GM23338 (cell line): Measurements from ENCODE around the gene ATF3. TPM values are rescaled to one million over a fixed set of nuclear protein-coding genes. Genes with fewer than 3 reads are reported as not detected.

ENCODE experiments used
- ATAC-seq: fragments of 200-7000 bp; cut with Tn5 transposase; 3 replicates; pipeline ENCODE4 v1.9.1; 2020
- DNase-seq: peaks from one replicate; pipeline ENCODE4 v3.0.0-alpha.2; 2015; ENCODE audit warnings: low spot score
- H2AFZ ChIP-seq: fragments of 200-600 bp; sonication (generic); 2 replicates; pipeline ENCODE4 v1.8.0; 2016; ENCODE audit warnings: antibody characterized with exemption, mild to moderate bottlenecking, moderate library complexity
- H3F3A ChIP-seq: fragments of 200-600 bp; sonication (generic); replicated peaks from 2 replicates; pipeline ENCODE4 v1.8.0; 2017; ENCODE audit warnings: antibody characterized with exemption, mixed run types, low read depth
- H3K27ac ChIP-seq: fragments of 200-600 bp; sonication (generic); 2 replicates; pipeline ENCODE4 v1.6.1; 2016; ENCODE audit warnings: low read depth
- H3K27me3 ChIP-seq: fragments of 200-600 bp; sonication (generic); 2 replicates; pipeline ENCODE4 v1.8.0; 2016; ENCODE audit warnings: mild to moderate bottlenecking, mixed run types, moderate library complexity; ENCODE audit not compliant: insufficient read depth
- H3K36me3 ChIP-seq: fragments of 200-600 bp; sonication (generic); 2 replicates; pipeline ENCODE4 v1.8.0; 2016; ENCODE audit warnings: mild to moderate bottlenecking; ENCODE audit not compliant: insufficient read depth
- H3K4me1 ChIP-seq: fragments of 200-600 bp; sonication (generic); 2 replicates; pipeline ENCODE4 v1.8.0; 2016; ENCODE audit warnings: mild to moderate bottlenecking, moderate library complexity; ENCODE audit not compliant: insufficient read depth
- H3K4me2 ChIP-seq: fragments of 200-600 bp; sonication (generic); 2 replicates; pipeline ENCODE4 v1.7.1; 2017; ENCODE audit warnings: mixed run types
- H3K4me3 ChIP-seq: fragments of 200-600 bp; sonication (generic); 2 replicates; pipeline ENCODE4 v1.6.1; 2016; ENCODE audit warnings: mixed run types
- H3K79me2 ChIP-seq: fragments of 200-600 bp; sonication (generic); replicated peaks from 2 replicates; pipeline ENCODE4 v1.8.0; 2017; ENCODE audit warnings: mild to moderate bottlenecking; ENCODE audit not compliant: insufficient read depth
- H3K9me2 ChIP-seq: fragments of 200-600 bp; sonication (generic); 2 replicates; pipeline ENCODE4 v1.8.0; 2017; ENCODE audit not compliant: insufficient read depth
- H4K20me1 ChIP-seq: fragments of 200-600 bp; sonication (generic); replicated peaks from 2 replicates; pipeline ENCODE4 v1.8.0; 2017; ENCODE audit warnings: mild to moderate bottlenecking; ENCODE audit not compliant: insufficient read depth
- H3K27ac Mint-ChIP-seq: 2 replicates; pipeline ENCODE4 v1.8.0; 2020; ENCODE audit warnings: inconsistent platforms, mild to moderate bottlenecking, moderate library complexity, mixed read lengths
- H3K27me3 Mint-ChIP-seq: 3 replicates; pipeline ENCODE4 v1.8.0; 2022; ENCODE audit warnings: low read depth, mild to moderate bottlenecking, moderate library complexity, mixed read lengths, inconsistent platforms; ENCODE audit not compliant: insufficient read depth, poor library complexity
- H3K36me3 Mint-ChIP-seq: 3 replicates; pipeline ENCODE4 v1.8.0; 2021; ENCODE audit warnings: low read depth, mild to moderate bottlenecking, inconsistent platforms, moderate library complexity, mixed read lengths
- H3K4me1 Mint-ChIP-seq: 3 replicates; pipeline ENCODE4 v1.8.0; 2020; ENCODE audit warnings: mild to moderate bottlenecking, inconsistent platforms, mixed read lengths
- H3K4me3 Mint-ChIP-seq: 3 replicates; pipeline ENCODE4 v1.8.0; 2021; ENCODE audit warnings: moderate library complexity, mild to moderate bottlenecking, inconsistent platforms, mixed read lengths
- H3K9me3 Mint-ChIP-seq: 3 replicates; pipeline ENCODE4 v1.8.0; 2020; ENCODE audit warnings: moderate library complexity, mild to moderate bottlenecking, inconsistent platforms, mixed read lengths
- CREB1 ChIP-seq: fragments of 250-450 bp; sonication (Bioruptor Pico); IDR thresholded peaks from 2 replicates; pipeline ENCODE4 v1.5.0; 2020; ENCODE audit warnings: low read depth, mild to moderate bottlenecking, moderate library complexity
- NANOG ChIP-seq: IDR thresholded peaks from 2 replicates; pipeline ENCODE4 v1.6.1; 2016; ENCODE audit warnings: antibody characterized with exemption, borderline replicate concordance
- POLR2AphosphoS5 ChIP-seq: IDR thresholded peaks from 2 replicates; pipeline ENCODE4 v1.6.1; 2016; ENCODE audit warnings: antibody characterized with exemption, low read depth
- STAT1 ChIP-seq: IDR thresholded peaks from one replicate; pipeline ENCODE4 v1.6.1; 2016; ENCODE audit warnings: antibody characterized with exemption; ENCODE audit not compliant: unreplicated experiment
- ZNF331 ChIP-seq: fragments of 250-450 bp; sonication (Bioruptor Pico); IDR thresholded peaks from 2 replicates; pipeline ENCODE4 v1.5.0; 2020; ENCODE audit warnings: low read depth, mild to moderate bottlenecking, moderate library complexity
- polyA plus RNA-seq: library from polyadenylated mRNA; unstranded; fragments of >200 nt; fragmentation: Nextera tagmentation; extraction: Ambion mirVana; gene quantifications from 2 replicates; pipeline ENCODE4 v1.2.1, GENCODE V29; 2016
- total RNA-seq: library from RNA; depleted of rRNA; stranded (reverse); fragments of >200 nt; shearing (Covaris generic); gene quantifications from 2 replicates; pipeline ENCODE4 v1.2.3, GENCODE V29; 2014
- TF ChIP-seq, protein P1 (sequence below): IDR thresholded peaks from one replicate; pipeline ENCODE4 v1.6.1; 2018; ENCODE audit warnings: antibody characterized with exemption; ENCODE audit not compliant: unreplicated experiment
- TF ChIP-seq, protein P2 (sequence below), 2 experiments: fragments of 200-600 bp in 1 of 2; sonication (generic) in 1 of 2; conservative IDR thresholded peaks; 2 replicates each; pipeline versions ENCODE4 v1.5.1 to v1.6.1; 2016 to 2017; ENCODE audit warnings: antibody characterized with exemption in 2 of 2, low read depth in 2 of 2, mild to moderate bottlenecking in 2 of 2, moderate library complexity in 1 of 2
- TF ChIP-seq, protein P3 (sequence below): fragments of 250-450 bp; sonication (Bioruptor Pico); IDR thresholded peaks from 2 replicates; pipeline ENCODE4 v1.5.0; 2020; ENCODE audit warnings: mild to moderate bottlenecking, moderate library complexity

The ATF3 gene
- total and polyA plus RNA-seq, 2 experiments from 2014 or later, result 12.6 to 17.2 TPM

DNA sequence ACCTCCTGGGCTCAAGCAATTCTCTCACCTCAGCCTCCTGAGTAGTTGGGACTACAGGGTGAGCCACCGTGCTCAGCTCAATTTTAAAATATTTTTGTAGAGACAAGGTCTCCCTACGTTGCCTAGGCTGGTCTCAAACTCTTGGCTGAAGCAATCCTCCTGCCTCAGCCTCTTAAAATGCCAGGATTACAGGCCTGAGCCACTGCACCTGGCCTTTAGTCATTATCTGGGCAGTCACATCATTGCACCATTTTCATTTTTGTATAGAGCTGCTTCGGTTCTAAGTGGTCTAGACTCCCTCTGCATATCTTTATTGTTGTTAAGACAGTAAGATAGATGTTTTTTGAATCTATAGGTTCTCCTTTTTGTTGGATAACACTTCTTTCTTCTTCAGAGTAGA is 39.9 kb downstream of the ATF3 start (continued):
- TF ChIP-seq, protein P1, sequence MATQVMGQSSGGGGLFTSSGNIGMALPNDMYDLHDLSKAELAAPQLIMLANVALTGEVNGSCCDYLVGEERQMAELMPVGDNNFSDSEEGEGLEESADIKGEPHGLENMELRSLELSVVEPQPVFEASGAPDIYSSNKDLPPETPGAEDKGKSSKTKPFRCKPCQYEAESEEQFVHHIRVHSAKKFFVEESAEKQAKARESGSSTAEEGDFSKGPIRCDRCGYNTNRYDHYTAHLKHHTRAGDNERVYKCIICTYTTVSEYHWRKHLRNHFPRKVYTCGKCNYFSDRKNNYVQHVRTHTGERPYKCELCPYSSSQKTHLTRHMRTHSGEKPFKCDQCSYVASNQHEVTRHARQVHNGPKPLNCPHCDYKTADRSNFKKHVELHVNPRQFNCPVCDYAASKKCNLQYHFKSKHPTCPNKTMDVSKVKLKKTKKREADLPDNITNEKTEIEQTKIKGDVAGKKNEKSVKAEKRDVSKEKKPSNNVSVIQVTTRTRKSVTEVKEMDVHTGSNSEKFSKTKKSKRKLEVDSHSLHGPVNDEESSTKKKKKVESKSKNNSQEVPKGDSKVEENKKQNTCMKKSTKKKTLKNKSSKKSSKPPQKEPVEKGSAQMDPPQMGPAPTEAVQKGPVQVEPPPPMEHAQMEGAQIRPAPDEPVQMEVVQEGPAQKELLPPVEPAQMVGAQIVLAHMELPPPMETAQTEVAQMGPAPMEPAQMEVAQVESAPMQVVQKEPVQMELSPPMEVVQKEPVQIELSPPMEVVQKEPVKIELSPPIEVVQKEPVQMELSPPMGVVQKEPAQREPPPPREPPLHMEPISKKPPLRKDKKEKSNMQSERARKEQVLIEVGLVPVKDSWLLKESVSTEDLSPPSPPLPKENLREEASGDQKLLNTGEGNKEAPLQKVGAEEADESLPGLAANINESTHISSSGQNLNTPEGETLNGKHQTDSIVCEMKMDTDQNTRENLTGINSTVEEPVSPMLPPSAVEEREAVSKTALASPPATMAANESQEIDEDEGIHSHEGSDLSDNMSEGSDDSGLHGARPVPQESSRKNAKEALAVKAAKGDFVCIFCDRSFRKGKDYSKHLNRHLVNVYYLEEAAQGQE, result no peak
- TF ChIP-seq ZNF331, result no peak
- TF ChIP-seq NANOG, result no peak
- no peak for TF ChIP-seq CREB1 (CRISPR knock-in tag)
- TF ChIP-seq STAT1, result no peak

DNA sequence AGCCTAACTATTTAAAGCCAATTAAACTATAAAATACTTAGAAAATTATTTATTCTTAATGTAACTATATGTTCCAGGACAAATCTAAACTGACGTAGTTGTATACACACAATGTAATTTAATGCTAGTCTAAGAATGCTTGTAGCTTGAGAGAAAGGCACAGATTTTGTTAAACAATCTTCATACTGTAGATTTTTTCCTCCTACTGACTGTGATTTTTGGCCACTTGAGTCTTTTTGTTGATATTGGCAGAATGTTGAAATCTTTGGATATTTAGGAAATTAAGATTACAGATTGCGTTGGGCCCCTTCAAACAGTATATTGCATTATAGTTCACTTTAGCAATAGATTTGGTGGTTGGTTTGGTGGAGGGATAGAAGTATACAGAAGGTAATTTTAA is 40.5 kb downstream of the ATF3 start:
- ATAC-seq (no peak), DNase-seq (no peak)
- Histone ChIP-seq H3K4me2 (no peak overlapping the region), H2AFZ (no peak overlapping the region), H3K4me3 (no peak overlapping the region), H3F3A (no peaks in the 10 kb centered on the region), H3K27ac (no peak overlapping the region), H3K9me2 (no peaks in the 10 kb centered on the region), H3K36me3 (no peaks in the 10 kb centered on the region), H3K4me1 (no peaks in the 10 kb centered on the region), H3K79me2 (no peaks in the 10 kb centered on the region), H3K27me3 (no peaks in the 10 kb centered on the region), H4K20me1 (no peaks in the 10 kb centered on the region)
- no peak overlapping the region for H3K27ac Mint-ChIP-seq
- no peak overlapping the region for H3K4me3 Mint-ChIP-seq
- TF ChIP-seq, protein P1, result no peak
- TF ChIP-seq, protein P2, sequence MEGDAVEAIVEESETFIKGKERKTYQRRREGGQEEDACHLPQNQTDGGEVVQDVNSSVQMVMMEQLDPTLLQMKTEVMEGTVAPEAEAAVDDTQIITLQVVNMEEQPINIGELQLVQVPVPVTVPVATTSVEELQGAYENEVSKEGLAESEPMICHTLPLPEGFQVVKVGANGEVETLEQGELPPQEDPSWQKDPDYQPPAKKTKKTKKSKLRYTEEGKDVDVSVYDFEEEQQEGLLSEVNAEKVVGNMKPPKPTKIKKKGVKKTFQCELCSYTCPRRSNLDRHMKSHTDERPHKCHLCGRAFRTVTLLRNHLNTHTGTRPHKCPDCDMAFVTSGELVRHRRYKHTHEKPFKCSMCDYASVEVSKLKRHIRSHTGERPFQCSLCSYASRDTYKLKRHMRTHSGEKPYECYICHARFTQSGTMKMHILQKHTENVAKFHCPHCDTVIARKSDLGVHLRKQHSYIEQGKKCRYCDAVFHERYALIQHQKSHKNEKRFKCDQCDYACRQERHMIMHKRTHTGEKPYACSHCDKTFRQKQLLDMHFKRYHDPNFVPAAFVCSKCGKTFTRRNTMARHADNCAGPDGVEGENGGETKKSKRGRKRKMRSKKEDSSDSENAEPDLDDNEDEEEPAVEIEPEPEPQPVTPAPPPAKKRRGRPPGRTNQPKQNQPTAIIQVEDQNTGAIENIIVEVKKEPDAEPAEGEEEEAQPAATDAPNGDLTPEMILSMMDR (conservative IDR thresholded peaks at IDR 0.05; ENCODE audit: low read depth in 2 of 2), result no peak
- TF ChIP-seq, protein P3, sequence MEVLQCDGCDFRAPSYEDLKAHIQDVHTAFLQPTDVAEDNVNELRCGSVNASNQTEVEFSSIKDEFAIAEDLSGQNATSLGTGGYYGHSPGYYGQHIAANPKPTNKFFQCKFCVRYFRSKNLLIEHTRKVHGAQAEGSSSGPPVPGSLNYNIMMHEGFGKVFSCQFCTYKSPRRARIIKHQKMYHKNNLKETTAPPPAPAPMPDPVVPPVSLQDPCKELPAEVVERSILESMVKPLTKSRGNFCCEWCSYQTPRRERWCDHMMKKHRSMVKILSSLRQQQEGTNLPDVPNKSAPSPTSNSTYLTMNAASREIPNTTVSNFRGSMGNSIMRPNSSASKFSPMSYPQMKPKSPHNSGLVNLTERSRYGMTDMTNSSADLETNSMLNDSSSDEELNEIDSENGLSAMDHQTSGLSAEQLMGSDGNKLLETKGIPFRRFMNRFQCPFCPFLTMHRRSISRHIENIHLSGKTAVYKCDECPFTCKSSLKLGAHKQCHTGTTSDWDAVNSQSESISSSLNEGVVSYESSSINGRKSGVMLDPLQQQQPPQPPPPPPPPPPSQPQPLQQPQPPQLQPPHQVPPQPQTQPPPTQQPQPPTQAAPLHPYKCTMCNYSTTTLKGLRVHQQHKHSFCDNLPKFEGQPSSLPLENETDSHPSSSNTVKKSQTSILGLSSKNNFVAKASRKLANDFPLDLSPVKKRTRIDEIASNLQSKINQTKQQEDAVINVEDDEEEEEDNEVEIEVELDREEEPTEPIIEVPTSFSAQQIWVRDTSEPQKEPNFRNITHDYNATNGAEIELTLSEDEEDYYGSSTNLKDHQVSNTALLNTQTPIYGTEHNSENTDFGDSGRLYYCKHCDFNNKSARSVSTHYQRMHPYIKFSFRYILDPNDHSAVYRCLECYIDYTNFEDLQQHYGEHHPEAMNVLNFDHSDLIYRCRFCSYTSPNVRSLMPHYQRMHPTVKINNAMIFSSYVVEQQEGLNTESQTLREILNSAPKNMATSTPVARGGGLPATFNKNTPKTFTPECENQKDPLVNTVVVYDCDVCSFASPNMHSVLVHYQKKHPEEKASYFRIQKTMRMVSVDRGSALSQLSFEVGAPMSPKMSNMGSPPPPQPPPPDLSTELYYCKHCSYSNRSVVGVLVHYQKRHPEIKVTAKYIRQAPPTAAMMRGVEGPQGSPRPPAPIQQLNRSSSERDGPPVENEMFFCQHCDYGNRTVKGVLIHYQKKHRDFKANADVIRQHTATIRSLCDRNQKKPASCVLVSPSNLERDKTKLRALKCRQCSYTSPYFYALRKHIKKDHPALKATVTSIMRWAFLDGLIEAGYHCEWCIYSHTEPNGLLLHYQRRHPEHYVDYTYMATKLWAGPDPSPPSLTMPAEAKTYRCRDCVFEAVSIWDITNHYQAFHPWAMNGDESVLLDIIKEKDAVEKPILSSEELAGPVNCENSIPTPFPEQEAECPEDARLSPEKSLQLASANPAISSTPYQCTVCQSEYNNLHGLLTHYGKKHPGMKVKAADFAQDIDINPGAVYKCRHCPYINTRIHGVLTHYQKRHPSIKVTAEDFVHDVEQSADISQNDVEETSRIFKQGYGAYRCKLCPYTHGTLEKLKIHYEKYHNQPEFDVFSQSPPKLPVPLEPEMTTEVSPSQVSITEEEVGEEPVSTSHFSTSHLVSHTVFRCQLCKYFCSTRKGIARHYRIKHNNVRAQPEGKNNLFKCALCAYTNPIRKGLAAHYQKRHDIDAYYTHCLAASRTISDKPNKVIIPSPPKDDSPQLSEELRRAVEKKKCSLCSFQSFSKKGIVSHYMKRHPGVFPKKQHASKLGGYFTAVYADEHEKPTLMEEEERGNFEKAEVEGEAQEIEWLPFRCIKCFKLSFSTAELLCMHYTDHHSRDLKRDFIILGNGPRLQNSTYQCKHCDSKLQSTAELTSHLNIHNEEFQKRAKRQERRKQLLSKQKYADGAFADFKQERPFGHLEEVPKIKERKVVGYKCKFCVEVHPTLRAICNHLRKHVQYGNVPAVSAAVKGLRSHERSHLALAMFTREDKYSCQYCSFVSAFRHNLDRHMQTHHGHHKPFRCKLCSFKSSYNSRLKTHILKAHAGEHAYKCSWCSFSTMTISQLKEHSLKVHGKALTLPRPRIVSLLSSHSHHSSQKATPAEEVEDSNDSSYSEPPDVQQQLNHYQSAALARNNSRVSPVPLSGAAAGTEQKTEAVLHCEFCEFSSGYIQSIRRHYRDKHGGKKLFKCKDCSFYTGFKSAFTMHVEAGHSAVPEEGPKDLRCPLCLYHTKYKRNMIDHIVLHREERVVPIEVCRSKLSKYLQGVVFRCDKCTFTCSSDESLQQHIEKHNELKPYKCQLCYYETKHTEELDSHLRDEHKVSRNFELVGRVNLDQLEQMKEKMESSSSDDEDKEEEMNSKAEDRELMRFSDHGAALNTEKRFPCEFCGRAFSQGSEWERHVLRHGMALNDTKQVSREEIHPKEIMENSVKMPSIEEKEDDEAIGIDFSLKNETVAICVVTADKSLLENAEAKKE (CRISPR knock-in tag), result no peak
- TF ChIP-seq POLR2AphosphoS5, result no peak
- no peaks in the 10 kb centered on the region for H3K9me3 Mint-ChIP-seq
- no peaks in the 10 kb centered on the region for H3K4me1 Mint-ChIP-seq
- no peaks in the 10 kb centered on the region for H3K36me3 Mint-ChIP-seq
- peaks cover 3% of the 10 kb centered on the region for H3K27me3 Mint-ChIP-seq
